DMS153 treated with DMSO at 0.1 percent for 48 hours (cell line): ENCODE results near the gene AMBRA1.
A peak's percentile ranks its signal among the peaks of the same experiment; 100 is the strongest.

Experiments
- DNase-seq: peaks from one replicate; lab custom pipeline; 2025; ENCODE audit not compliant: unreplicated experiment; lab: John Stamatoyannopoulos, UW

Gene AMBRA1

DNA sequence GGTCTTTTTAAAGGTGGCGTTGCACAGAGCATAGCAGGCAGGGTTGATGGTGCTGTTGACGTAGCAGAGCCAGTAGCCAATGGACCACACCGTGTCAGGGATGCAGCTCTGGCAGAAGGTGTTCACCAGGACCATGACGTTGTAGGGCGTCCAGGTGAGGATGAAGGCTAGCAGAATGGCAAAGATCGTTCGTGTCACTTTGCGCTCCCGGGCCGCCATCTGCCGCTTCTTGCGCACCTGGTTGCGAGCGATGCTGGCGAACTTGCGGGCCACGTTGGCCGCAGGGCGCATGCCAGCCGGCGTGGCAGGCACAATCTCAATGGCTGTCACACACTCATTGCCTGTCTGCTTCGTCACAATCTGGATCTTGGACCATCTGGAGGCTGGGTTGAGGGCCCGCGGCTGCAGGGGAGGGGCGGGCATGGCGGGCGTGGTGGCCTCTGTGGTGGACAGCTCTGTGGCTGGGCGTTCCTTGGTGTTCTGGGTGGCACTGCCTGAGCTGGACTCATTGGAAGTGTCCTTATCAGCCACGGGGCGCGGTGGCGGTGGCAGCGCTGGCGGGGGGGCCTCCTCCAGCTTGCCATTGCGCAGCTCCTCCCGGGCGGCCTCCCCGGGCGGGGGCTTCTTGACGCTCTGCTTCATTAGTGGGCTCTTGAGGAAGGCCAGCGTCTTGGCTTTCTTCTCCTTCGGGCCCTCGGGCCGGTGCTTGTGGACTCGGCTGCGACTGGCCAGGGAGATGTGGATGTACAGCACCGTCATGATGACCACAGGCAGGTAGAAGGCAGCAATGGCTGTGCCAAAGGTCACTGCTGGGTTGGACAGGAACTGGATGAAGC, 208.4 kb downstream of the AMBRA1 start:
- DNase-seq = no peak

DNA sequence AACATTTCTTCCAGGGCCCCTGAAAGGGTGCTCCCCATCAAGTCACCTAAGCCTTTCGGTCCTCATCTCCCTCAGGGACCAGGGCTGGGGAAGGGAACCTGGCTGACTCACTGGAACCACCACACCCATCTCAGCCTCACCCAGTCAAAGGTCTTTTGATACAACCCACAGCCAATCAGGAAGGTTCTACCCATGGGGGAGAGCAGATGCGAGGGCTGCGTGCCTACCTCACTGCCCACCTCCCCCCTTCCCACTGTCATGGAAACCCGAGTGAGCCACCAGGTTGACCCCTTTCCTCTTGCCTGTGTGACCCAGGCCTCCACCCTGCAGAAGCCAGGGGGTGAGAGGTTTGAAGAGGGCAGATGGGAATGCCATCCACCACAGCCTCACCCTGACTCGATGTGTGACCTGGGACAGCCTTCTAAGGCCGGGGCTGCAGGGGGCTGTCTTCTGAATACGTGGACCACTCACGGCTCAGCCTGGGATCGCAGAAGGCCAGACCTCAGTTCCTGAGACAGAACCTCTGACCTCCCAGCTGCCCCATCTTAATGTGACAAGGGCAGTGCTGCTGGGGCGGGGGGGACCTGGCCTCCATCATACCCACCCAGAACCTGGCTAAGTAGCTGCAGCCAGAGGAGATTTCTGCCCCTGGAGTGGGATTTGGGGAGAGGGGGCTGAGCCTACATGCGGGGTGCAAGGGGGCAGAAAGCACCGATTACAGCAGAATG, 209.7 kb downstream of the AMBRA1 start:
- no peak for DNase-seq

DNA sequence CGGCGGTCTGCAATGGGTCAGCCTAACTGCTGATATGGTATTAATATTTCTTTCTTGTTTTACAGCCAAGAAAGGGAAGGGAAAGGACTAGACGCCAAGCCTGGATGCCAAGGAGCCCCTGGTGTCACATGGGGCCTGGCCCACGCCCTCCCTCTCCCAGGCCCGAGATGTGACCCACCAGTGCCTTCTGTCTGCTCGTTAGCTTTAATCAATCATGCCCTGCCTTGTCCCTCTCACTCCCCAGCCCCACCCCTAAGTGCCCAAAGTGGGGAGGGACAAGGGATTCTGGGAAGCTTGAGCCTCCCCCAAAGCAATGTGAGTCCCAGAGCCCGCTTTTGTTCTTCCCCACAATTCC, 210.4 kb downstream of the AMBRA1 start:
- no peak for DNase-seq

DNA sequence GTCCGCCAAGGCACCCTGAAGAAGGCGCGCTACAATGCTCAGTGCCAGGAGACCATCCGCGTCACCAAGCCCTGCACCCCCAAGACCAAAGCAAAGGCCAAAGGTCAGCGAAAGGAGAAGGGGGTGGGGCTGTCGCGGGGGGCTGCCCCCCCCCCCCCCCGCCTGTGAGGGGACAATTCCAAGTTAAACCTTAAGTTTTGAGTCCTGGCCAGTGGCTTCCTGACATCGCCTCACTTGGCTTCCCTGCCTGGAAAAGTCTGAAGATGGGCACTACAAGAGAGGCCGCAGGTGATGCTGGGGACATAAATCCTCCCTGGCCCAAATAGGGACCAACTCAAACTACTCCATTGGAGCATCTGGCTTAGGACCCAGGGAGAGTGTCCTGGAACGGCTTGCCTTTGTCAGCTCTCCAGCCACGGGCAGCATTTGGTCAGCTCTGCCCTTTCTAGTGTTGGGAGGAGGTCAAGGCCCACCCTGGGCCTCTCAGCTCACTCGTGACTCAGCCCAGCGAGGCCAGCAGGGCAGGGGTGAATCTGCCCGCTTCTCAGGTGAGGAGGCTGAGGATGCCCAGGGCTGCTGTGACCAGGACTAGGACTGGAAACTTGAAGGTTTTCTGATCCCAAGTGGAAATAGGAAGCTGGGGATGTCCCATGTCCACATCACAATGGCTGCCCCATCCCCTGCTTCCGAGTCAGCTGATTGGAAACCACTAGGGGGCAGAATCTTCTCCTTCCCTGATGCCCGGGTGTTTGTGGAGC, 211.0 kb downstream of the AMBRA1 start:
- DNase-seq = no peak

DNA sequence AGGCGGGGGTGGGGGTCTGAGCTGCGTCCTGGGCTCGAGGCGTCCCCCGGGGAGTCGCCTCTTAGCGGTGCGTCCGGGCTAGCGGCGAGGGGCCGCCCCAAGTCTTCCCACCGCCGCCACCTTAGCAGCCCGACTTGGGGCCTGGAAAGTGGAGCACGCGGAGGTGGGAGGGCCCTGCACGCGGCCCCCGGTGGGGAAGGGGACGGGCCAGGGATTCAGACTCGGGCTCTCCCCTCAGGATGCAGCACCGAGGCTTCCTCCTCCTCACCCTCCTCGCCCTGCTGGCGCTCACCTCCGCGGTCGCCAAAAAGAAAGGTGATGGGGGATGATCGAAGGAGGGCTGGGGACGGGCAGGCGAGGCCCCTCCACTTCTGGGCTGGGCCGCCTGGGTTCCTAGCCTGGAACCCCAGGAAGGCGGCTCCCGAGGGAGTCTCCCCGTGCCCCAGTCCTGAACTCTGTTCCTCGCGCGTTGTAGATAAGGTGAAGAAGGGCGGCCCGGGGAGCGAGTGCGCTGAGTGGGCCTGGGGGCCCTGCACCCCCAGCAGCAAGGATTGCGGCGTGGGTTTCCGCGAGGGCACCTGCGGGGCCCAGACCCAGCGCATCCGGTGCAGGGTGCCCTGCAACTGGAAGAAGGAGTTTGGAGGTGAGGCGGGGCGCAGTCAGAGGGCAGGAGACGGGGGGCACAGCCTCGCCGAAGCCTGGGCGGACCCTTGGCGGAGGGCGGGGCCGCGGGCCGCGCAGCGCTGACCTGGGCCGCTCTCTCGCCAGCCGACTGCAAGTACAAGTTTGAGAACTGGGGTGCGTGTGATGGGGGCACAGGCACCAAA, 211.8 kb downstream of the AMBRA1 start:
- no peak for DNase-seq

DNA sequence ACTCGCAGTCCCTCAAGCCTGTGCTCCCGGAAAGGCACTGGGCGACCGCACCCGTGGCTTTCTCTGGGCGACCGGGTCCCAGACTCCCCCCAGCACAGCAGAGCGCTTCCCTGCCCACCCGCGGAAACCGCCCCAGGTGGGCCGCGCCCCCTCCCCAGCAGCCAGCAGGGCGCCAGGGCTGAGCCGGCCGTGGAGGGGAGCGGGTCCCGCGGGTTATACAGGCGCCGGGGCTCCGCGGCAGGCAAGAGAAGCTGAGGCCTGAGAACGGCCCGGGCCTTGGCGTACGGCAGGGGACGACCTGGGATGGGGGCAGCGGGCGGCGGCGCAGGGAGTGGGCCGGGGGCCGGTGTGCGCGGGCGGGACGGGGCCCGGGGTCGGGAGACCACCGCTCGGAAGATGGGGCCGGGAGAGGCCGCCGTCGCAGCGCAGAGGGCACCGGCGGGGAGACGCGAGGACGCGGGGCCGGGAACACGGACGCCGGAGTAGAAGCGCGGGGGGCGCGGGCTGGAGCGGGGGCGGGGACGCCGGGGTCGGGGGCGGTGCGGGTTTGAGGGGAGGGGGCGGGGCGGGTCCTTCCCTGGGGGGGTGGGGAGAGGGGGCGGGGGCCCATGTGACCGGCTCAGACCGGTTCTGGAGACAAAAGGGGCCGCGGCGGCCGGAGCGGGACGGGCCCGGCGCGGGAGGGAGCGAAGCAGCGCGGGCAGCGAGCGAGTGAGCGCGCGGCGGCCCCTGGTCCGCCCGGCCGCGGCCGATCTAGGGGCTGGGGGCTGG, 212.6 kb downstream of the AMBRA1 start, which contains the start of gene MDK:
TSS of gene MDK (plus strand) at position 622 of the 771 bp plus-strand sequence. CDS start 389 bp downstream, outside the sequence.
- DNase-seq = no peak

DNA sequence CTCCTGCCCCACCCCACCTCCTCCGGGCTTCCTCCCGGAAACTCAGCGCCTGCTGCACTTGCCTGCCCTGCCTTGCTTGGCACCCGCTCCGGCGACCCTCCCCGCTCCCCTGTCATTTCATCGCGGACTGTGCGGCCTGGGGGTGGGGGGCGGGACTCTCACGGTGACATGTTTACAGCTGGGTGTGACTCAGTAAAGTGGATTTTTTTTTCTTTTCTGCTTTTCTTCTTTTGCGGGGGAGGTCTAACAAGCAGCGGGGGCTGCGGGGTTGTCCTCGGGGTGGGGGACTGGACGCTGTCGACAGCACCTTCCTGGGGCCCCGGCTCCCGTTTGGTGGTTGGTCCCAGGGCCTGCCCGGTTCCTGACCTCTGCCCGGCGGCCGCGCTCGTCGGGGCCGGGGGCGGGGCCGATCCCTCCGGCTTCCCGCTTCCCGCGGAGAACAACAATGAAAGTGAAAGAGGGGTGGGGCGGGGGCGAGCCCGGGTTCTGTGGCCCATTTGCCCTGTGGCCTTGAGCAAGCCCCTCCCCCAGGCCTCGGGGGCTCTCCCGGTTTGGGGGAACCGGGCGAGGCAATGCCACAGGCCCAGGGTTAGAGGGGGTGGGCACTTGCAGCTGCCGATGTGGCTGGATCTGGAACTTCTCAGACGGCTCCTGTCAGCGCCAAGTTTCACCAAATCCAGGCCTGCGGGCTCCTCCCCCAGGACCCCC, 213.3 kb downstream of the AMBRA1 start:
- peak; percentile 32 for DNase-seq

DNA sequence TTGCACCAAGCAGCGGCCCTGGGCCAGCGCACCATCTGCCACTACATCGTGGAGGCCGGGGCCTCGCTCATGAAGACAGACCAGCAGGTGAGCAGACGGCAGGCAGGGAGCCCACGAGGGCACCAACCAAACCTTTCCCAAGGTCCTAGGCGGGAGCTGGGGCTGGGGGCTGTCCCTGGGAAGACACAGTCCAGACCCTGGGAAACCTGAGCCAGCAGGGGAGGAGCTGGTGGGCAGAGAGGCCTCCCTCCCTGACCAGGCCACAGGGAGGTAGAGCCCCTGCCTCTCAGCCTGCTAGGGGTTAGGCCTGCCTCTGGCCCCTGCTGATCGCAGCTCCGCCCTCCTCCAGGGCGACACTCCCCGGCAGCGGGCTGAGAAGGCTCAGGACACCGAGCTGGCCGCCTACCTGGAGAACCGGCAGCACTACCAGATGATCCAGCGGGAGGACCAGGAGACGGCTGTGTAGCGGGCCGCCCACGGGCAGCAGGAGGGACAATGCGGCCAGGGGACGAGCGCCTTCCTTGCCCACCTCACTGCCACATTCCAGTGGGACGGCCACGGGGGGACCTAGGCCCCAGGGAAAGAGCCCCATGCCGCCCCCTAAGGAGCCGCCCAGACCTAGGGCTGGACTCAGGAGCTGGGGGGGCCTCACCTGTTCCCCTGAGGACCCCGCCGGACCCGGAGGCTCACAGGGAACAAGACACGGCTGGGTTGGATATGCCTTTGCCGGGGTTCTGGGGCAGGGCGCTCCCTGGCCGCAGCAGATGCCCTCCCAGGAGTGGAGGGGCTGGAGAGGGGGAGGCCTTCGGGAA, 214.1 kb downstream of the AMBRA1 start:
- peak; percentile 37 for DNase-seq

DNA sequence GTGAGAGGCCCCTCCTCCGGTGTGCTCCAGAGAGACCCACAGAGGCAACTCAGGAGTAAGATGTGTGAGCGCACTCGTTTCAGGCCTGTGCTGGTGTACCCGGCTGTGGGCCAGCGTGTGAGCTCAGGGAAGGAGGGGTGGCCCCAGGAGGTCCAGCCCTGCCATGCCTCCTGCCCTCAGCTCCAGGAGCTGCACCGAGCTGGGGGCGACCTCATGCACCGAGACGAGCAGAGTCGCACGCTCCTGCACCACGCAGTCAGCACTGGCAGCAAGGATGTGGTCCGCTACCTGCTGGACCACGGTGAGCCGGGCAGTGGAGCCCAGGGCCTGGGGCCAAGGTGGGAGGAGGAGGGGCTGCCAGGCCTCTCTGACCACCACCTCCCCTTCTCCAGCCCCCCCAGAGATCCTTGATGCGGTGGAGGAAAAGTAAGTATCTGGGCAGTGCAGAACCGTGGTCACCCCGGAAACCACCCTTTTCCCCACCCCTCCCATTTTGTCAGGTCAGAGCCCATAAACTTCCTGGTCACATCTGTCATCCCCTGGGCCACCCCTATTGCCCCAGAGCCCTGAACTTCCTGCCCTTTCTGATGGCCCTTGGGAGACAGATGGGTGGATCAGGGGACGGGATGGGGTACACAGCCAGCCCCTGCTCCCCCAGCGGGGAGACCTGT, 214.9 kb downstream of the AMBRA1 start:
- no peak for DNase-seq

DNA sequence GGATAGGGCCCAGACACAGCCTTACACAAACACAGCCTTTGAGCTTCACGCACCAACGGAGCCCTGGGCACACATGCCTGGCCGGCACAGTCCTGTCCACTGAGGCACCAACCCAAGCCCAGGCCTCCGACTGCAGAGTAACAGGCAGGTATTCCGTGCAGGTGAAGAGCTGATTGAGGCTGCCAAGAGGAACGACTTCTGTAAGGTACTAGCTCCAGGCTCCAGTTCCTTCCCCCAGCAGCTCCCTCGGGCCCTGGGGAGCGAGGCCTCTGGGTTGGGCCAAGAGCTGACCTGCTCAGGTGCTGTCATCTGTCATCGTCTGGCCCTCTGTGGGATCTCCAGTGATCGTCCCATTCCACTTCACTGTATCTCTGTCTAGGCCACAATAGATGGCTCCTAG, 215.5 kb downstream of the AMBRA1 start:
- DNase-seq = no peak

DNA sequence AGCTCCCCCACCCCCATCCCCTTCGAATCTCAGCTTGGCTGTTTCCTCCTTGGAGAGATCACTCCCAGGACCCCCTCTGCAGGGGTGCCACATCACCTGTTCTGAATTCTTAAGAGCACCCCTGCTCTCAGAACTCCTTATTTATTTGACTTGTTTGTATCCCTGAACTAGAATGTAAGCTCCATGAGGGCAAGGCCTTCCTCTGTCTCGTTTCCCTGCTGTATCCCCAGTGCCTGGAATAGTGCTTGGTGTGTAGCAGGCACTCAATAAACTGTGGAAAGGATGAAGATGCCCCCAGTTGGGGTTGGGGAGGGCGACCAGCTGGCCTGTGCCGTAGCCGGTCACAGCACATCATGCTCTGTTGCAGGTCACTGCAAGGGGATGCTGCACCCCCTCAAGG, 216.0 kb downstream of the AMBRA1 start:
- DNase-seq = no peak

DNA sequence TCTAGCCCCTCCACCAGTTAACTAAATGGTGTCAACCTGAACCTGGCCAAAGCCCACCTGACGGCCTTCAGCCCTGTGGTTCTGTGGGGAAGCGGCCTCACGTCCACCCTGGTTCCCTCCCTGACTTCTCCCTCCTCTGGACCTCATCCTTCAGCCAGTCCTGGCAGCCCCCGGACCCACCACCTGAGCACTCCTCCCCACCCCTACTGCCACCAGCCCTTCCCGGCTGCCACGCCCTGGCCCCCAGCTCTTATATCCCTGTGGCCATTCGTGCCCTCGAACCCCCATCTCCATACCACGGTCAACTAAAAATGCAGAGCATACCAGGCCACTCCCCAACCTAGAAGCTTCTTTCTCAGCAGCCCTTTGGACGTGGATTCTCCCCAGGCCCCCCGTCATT, 216.5 kb downstream of the AMBRA1 start:
- no peak for DNase-seq

DNA sequence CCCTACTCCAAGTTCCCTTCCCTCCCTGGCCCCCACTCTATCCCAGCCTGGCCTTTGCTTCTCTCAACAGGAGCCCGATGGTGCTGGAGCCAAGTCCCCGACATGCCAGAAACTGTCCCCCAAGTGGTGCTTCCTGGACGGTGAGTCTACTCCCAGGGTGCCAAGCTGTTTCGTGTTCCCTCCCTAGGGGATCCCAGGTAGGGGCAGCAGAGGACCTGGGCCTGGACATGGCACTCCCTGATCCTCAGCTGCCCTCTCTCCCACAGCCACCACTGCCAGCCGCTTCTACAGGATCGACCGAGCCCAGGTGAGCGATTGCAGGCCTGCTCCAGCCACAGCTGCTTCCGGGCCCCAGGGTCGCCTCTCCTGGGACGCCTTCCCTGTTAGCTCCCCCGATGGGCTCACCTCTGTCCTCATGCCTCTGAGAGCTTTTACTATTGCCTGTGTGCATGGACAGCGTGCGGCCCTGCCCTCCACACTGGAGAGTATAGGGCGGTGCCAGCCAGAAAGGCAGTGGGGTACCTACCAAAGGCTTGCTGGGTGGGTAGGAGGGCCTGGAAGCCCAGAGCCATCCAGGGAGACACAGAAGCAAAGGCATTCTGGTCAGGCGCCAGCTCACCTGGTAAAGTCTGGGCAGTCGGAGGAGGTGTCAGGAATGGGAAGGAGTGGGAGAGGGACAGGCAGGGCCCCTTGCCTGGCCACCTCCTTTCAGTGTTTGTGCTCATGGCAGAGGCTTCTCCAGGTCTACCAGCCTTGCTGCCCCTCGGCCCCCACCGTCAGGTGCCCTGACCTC, 217.4 kb downstream of the AMBRA1 start:
- DNase-seq = no peak

DNA sequence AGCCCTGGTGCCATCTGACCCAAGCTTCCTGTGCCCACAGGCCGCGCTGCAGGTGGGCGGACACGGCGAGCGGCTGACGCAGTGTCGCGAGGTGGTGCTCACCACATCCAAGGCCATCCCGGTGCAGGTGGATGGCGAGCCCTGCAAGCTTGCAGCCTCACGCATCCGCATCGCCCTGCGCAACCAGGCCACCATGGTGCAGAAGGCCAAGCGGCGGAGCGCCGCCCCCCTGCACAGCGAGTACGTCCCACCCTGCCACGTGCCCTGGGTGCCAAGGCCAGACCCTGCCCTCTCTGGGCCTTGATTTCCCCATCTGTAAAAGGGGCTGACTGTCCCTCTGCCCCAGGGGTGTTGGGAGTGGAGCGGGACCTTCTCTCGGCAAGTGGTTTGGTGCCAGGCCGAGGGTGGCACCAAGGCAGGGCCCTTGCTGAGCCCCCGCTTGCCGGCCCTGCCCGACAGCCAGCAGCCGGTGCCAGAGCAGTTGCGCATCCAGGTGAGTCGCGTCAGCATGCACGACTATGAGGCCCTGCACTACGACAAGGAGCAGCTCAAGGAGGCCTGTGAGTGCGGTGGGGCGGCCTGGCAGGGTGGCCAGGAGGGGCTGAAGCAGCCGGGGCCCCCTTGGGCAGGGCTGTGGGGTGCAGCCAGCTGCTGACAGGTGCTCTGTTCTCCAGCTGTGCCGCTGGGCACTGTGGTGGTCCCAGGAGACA, 218.3 kb downstream of the AMBRA1 start:
- DNase-seq = no peak

DNA sequence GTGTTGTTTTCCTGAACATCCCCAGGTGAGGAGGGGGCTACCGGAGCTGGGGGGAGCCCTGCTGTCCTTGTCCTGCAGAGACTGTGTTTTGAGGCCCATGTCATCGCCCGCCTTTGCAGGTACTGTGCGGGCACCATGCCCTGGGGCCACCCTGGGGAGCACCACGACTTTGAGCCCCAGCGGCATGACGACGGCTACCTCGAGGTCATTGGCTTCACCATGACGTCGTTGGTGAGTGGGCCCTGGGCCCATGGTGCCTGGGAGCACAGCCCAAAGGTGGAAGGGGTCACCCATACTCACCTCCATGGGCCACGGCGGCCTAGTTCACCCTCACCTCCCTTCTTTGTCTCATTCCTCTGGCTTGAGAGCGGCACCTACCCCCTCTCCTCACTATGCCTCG, 219.0 kb downstream of the AMBRA1 start:
- DNase-seq = no peak
